ENCODE results near the gene TMC3.

- TF ChIP-seq CTCF (conservative IDR thresholded peaks at IDR 0.05) (no peak; the same call in 1 of the 2 replicates), EZH2 (IDR thresholded peaks at IDR 0.05; ENCODE audit: low read depth) (no peak)
These were observed 37.4 kb downstream of the TMC3 start for GRCh38 chr15:81336568-81336967.
